OCI-LY3 (cell line): Measurements from ENCODE around the gene MARCHF9.

Experiments used
- CTCF ChIP-seq: fragments of 200-600, 300-600 bp; sonication (generic); IDR thresholded peaks from 2 replicates; pipeline ENCODE4 v1.5.1; 2014; ENCODE audit warnings: antibody characterized with exemption, low read length, low read depth
- EZH2phosphoT487 ChIP-seq: fragments of 200-600 bp; shearing (Covaris generic); IDR thresholded peaks from 2 replicates; pipeline ENCODE4 v1.6.1; 2018; ENCODE audit warnings: antibody characterized with exemption, mixed run types, low read depth

- TF ChIP-seq CTCF (no peak), EZH2phosphoT487 (no peak)
Measured at GRCh38 chr12:57782243-57782607, 27.3 kb downstream of the MARCHF9 start.
